ENCODE data around the gene SDC3. TPM values are rescaled to one million over a fixed set of nuclear protein-coding genes. Genes with fewer than 3 reads are reported as not detected.

Gene SDC3
- total RNA-seq, 2 donors from 2014 or later = 15.2 to 24.2 TPM

DNA sequence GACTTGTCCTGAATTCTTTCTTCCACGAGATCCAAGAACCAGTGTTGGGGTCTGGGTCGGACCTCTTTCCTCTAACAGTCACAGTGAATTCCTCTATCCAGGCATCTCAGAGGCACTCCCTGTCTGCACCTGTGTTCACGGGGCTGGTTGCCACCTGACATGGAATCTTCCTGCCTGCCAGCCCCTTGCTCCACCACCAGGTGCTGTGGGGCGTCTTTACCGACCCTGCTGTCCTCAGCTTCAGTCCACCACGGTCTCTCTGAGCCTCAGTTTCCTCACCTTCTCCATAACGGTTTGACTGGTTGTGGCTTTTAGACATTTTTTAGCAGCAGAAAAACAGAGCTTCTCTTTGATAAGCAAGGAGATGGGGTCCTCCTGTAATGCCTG is 62.7 kb downstream of the SDC3 start:
- H3K4me1 ChIP-seq = no peaks in the 10 kb centered on the region
- intact Hi-C loops (cut with DNase I) = no loop called here
- H3K27ac ChIP-seq = no peak overlapping the region
- H3K27me3 ChIP-seq = no peaks in the 10 kb centered on the region
- H3K36me3 ChIP-seq = no peaks in the 10 kb centered on the region
- no peak overlapping the region for H3K9ac ChIP-seq (ENCODE audit: low read depth in 2 of 2, low read length in 2 of 2)
- DNase-seq = no peak
- no peak overlapping the region for H3K4me3 ChIP-seq
- H3K9me3 ChIP-seq = no peaks in the 10 kb centered on the region
- TF ChIP-seq, protein P1, sequence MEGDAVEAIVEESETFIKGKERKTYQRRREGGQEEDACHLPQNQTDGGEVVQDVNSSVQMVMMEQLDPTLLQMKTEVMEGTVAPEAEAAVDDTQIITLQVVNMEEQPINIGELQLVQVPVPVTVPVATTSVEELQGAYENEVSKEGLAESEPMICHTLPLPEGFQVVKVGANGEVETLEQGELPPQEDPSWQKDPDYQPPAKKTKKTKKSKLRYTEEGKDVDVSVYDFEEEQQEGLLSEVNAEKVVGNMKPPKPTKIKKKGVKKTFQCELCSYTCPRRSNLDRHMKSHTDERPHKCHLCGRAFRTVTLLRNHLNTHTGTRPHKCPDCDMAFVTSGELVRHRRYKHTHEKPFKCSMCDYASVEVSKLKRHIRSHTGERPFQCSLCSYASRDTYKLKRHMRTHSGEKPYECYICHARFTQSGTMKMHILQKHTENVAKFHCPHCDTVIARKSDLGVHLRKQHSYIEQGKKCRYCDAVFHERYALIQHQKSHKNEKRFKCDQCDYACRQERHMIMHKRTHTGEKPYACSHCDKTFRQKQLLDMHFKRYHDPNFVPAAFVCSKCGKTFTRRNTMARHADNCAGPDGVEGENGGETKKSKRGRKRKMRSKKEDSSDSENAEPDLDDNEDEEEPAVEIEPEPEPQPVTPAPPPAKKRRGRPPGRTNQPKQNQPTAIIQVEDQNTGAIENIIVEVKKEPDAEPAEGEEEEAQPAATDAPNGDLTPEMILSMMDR (IDR thresholded peaks at IDR 0.05) = no peak

DNA sequence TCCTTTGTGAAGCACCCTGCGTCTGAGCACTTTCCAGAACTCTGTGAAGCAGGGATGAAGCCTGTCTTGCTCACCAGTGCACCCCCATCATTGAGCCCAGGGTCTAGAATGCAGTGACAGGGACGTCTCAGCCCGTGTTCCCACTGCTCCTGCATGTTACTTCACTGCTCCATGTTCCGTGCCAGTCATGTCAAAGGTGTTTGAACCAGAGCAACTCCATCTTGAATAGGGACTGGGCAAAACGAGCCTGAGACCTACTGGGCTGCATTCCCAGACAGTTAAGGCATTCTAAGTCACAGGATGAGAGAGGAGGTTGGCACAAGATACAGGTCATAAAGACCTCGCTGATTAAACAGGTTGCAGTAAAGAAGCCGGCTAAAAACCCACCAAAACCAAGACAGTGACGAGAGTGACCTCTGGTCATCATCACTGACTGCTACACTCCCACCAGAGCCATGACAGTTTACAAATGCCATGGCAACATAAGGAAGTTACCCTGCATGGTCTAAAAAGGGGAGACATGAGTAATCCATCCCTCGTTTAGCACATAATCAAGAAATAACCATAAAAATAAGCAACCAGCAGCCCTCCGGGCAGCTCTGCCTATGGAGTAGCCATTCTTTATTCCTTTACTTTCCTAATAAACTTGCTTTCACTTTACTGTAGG is 63.2 kb downstream of the SDC3 start:
- intact Hi-C loops (cut with DNase I) = no loop called here
- H3K4me1 ChIP-seq = no peaks in the 10 kb centered on the region
- H3K27ac ChIP-seq = no peak overlapping the region
- no peak overlapping the region for H3K9ac ChIP-seq (ENCODE audit: low read depth in 2 of 2, low read length in 2 of 2)
- TF ChIP-seq, protein P1 (IDR thresholded peaks at IDR 0.05) = no peak
- H3K9me3 ChIP-seq = no peaks in the 10 kb centered on the region
- H3K36me3 ChIP-seq = no peaks in the 10 kb centered on the region
- H3K27me3 ChIP-seq = no peaks in the 10 kb centered on the region
- no peak overlapping the region for H3K4me3 ChIP-seq
- no peak for DNase-seq

DNA sequence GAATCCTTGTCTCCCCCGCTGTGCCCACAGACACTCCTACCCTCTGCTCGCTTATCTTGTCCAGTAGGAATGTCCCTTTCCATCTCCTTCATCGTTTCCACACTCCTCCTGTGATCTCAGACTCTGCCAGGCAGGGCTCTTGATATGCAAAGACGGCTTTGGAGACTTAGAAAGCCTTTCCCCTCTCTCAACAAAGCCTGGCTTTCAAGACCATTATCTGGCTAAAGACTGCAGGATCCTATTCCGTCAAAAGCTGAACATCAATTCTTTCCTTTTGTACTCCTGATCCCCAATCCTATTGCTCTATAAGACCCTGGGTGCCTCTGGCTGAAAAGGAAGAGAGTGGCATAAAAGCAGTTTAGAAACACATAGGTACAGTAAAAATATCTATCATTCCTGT is 63.9 kb downstream of the SDC3 start:
- Histone ChIP-seq H3K36me3 (no peaks in the 10 kb centered on the region), H3K9me3 (no peaks in the 10 kb centered on the region), H3K27ac (no peak overlapping the region), H3K4me1 (no peaks in the 10 kb centered on the region), H3K27me3 (no peaks in the 10 kb centered on the region), H3K4me3 (no peak overlapping the region), H3K9ac (ENCODE audit: low read depth in 2 of 2, low read length in 2 of 2) (no peak overlapping the region)
- TF ChIP-seq, protein P1 (IDR thresholded peaks at IDR 0.05) = no peak
- DNase-seq = no peak
- intact Hi-C loops (cut with DNase I) = no loop called here

DNA sequence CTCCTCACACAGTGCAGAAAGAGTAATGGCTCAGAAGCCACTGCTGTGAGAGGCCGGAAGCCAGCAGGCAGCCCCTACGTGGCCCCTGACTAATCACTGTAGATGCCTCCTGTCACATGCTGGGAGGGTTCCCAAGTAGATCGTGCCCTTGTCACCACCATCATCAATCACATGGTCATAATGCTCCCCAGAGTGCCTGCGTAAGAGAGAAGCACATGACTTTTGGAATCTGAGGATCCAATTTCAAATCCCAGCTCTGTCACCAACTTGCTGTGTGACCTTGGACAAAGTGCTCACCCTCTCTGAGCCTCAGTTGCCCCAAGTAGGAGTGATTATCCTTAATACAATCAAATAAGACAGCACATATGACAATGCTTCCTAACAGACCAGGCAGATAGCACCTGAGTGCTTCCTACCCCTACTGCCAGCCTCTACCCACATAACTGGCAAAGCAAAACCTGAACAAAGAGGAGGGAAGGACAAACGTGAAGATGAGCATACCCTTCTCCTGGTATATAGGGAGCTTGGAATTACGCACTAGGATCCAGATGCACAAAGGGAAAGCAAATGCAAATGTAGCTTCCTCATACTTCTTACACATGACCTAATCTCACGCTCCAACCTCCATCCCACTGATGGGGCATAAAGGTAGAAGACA is 65.7 kb downstream of the SDC3 start:
- Histone ChIP-seq H3K9ac (ENCODE audit: low read depth in 2 of 2, low read length in 2 of 2) (no peak overlapping the region), H3K27ac (no peak overlapping the region), H3K27me3 (no peaks in the 10 kb centered on the region), H3K9me3 (no peaks in the 10 kb centered on the region), H3K4me3 (no peak overlapping the region), H3K36me3 (no peaks in the 10 kb centered on the region), H3K4me1 (no peaks in the 10 kb centered on the region)
- intact Hi-C loops (cut with DNase I) = no loop called here
- DNase-seq = no peak
- TF ChIP-seq, protein P1 (IDR thresholded peaks at IDR 0.05) = no peak

DNA sequence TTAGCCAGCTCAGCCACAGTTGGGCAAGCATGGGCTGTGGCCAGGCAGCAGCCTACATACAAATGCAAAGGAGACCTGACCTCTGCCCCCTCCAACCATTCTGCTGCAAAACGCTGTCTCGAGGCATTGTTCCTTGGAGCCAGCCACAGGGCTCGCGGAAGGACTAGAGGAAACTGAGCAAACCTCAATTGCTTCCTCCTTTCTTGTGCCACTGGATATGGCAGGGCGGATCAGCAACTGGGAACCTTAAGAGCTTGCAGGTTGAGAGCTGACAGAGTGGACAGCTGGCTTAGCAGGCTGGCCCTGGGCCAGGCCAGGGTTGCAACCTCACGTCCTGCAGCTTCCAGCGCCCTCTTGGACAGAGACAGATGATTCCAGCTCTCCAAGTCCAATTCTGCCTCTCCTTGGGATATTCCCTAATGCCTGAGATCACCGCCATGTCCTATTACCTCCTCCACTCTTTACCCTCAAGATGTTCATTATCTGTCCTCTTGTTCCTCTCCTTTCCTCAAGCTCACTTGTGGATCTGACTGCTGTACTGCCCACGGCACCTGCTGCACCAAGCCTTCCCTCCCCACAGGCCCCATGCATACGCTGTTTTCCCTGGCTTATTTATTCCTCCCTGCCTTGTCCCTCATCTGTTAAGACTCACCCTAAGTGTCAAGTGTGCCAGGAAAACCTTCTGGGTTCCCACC is 67.5 kb downstream of the SDC3 start:
- Histone ChIP-seq H3K4me3 (no peak overlapping the region), H3K36me3 (no peaks in the 10 kb centered on the region), H3K4me1 (no peaks in the 10 kb centered on the region), H3K27ac (no peak overlapping the region), H3K9me3 (no peaks in the 10 kb centered on the region), H3K9ac (ENCODE audit: low read depth in 2 of 2, low read length in 2 of 2) (no peak overlapping the region), H3K27me3 (no peaks in the 10 kb centered on the region)
- TF ChIP-seq, protein P1 (IDR thresholded peaks at IDR 0.05) = no peak
- intact Hi-C loops (cut with DNase I) = no loop called here
- DNase-seq = no peak

Data from colonic mucosa (tissue), 4 donors.